ENCODE measurements around the gene FOXN3.

DNA sequence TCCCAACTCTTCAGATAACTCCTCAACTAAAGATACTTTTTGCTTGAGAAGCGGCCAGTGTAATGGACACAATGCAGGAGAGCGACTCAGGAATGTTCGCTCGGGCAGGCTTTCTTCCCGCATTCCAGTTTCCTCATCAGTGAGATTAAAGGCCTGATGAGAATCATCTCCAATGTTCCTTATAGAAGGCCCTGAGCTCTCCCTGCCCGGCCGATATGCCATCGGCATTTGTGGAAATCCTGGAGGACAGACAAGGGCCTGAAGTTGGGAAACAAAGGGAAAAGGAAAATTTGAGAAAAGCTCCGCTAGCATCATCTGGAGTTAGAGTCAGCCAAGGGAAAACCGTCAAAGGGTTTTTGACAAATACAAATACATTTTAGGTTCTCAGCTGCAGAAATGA lies 38.0 kb upstream of the FOXN3 start:
- TF ChIP-seq, protein P1, sequence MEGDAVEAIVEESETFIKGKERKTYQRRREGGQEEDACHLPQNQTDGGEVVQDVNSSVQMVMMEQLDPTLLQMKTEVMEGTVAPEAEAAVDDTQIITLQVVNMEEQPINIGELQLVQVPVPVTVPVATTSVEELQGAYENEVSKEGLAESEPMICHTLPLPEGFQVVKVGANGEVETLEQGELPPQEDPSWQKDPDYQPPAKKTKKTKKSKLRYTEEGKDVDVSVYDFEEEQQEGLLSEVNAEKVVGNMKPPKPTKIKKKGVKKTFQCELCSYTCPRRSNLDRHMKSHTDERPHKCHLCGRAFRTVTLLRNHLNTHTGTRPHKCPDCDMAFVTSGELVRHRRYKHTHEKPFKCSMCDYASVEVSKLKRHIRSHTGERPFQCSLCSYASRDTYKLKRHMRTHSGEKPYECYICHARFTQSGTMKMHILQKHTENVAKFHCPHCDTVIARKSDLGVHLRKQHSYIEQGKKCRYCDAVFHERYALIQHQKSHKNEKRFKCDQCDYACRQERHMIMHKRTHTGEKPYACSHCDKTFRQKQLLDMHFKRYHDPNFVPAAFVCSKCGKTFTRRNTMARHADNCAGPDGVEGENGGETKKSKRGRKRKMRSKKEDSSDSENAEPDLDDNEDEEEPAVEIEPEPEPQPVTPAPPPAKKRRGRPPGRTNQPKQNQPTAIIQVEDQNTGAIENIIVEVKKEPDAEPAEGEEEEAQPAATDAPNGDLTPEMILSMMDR (IDR thresholded peaks at IDR 0.05; ENCODE audit: insufficient read depth, low read depth, low read length) = no peak
- no peak for TF ChIP-seq EZH2 (IDR thresholded peaks at IDR 0.05; ENCODE audit: insufficient read depth, low read length)

All from astrocyte (in vitro differentiated cells and primary cell).